Measurements from ENCODE around the gene ARHGAP15. TPM values are rescaled to one million over a fixed set of nuclear protein-coding genes. Genes with fewer than 3 reads are reported as not detected.

ARHGAP15 gene
- total and polyA plus RNA-seq, 12 donors = 4.7 to 33.8 (median 10.4) TPM

GRCh38 chr2:143159486-143159840 lies 30.2 kb downstream of the ARHGAP15 start:
- Histone ChIP-seq H3K4me1 (replicated peaks in 1 of 2) (peaks cover 0 to 16% of the 10 kb centered on the region in 2 donors), H3K9me3 (replicated peaks in 1 of 3) (no peaks in the 10 kb centered on the region), H3K27ac (no peak overlapping the region), H3K27me3 (no peaks in the 10 kb centered on the region), H3K4me3 (no peak overlapping the region), H3K36me3 (replicated peaks in 1 of 2) (no peaks in the 10 kb centered on the region)
- intact Hi-C loops (cut with DNase I) = no loop called here
- 49 to 67% (median 63%) methylated on average over 2 of the region's 2 CpGs for WGBS, 4 donors
- TF ChIP-seq POLR2A (IDR thresholded peaks at IDR 0.05) (no peak), CTCF (IDR thresholded peaks at IDR 0.05) (no peak)
- DNase-seq = no peak

GRCh38 chr2:143160732-143161707 lies 31.8 kb downstream of the ARHGAP15 start:
- TF ChIP-seq CTCF (IDR thresholded peaks at IDR 0.05) = no peak
- TF ChIP-seq POLR2A (IDR thresholded peaks at IDR 0.05) = no peak
- H3K27me3 ChIP-seq = no peaks in the 10 kb centered on the region
- intact Hi-C loops (cut with DNase I) = no loop called here
- H3K36me3 ChIP-seq (replicated peaks in 1 of 2) = no peaks in the 10 kb centered on the region
- H3K27ac ChIP-seq = no peak overlapping the region
- H3K9me3 ChIP-seq (replicated peaks in 1 of 3) = no peaks in the 10 kb centered on the region
- no peak overlapping the region for H3K4me3 ChIP-seq
- DNase-seq = no peak
- H3K4me1 ChIP-seq (replicated peaks in 1 of 2) = peaks cover 0 to 16% of the 10 kb centered on the region in 2 donors
- 79 to 84% (median 81%) methylated on average over 8 of the region's 8 CpGs for WGBS, 4 donors

- TF ChIP-seq POLR2A (IDR thresholded peaks at IDR 0.05) (no peak), CTCF (IDR thresholded peaks at IDR 0.05) (peak; percentile 40 to 73 (median 56))
- DNase-seq = peak; percentile 43 to 80 (median 56)
- H3K4me1 ChIP-seq (replicated peaks in 1 of 2) = peaks cover 0 to 20% of the 10 kb centered on the region in 2 donors
- no peaks in the 10 kb centered on the region for H3K9me3 ChIP-seq (replicated peaks in 1 of 3)
- H3K27me3 ChIP-seq = no peaks in the 10 kb centered on the region
- H3K27ac ChIP-seq = no peak overlapping the region
- intact Hi-C loops (cut with DNase I) = no loop called here
- H3K36me3 ChIP-seq (replicated peaks in 1 of 2) = no peaks in the 10 kb centered on the region
- WGBS, 4 donors = 30 to 46% (median 32%) methylated on average over 12 of the region's 12 CpGs
- no peak overlapping the region for H3K4me3 ChIP-seq
These were observed 33.1 kb downstream of the ARHGAP15 start for GRCh38 chr2:143162123-143162837.

- no peaks in the 10 kb centered on the region for H3K9me3 ChIP-seq (replicated peaks in 1 of 3)
- H3K27me3 ChIP-seq = no peaks in the 10 kb centered on the region
- H3K4me1 ChIP-seq (replicated peaks in 1 of 2) = peaks cover 0 to 21% of the 10 kb centered on the region in 2 donors
- H3K27ac ChIP-seq = no peak overlapping the region
- no peak overlapping the region for H3K4me3 ChIP-seq
- TF ChIP-seq POLR2A (IDR thresholded peaks at IDR 0.05) = no peak
- no peak for TF ChIP-seq CTCF (IDR thresholded peaks at IDR 0.05)
- intact Hi-C loops (cut with DNase I) = no loop called here
- no peak for DNase-seq
- no peaks in the 10 kb centered on the region for H3K36me3 ChIP-seq (replicated peaks in 1 of 2)
- WGBS, 4 donors = 78 to 85% (median 83%) methylated on average over 1 of the region's 1 CpG
These were observed 33.8 kb downstream of the ARHGAP15 start for GRCh38 chr2:143162997-143163396.

Measured in adrenal gland (tissue), 12 donors.